Skin epidermis (tissue), 12 donors: ENCODE results near the gene MEF2C.

ENCODE experiments used
- H3K27ac ChIP-seq, 21 experiments: fragments of 200-600 bp; sonication (generic) in 11 of 21; one replicate each; pipeline ENCODE4 v1.5.0; 2020; ENCODE audit warnings: mild to moderate bottlenecking in 3 of 21, inconsistent platforms in 2 of 21, moderate library complexity in 2 of 21
- H3K4me3 ChIP-seq, 7 experiments: fragments of 200-600 bp; sonication (generic) in 2 of 7; one replicate each; pipeline ENCODE4 v1.5.0; 2020; ENCODE audit warnings: inconsistent platforms in 2 of 7, mild to moderate bottlenecking in 2 of 7, moderate library complexity in 1 of 7

Gene MEF2C

DNA sequence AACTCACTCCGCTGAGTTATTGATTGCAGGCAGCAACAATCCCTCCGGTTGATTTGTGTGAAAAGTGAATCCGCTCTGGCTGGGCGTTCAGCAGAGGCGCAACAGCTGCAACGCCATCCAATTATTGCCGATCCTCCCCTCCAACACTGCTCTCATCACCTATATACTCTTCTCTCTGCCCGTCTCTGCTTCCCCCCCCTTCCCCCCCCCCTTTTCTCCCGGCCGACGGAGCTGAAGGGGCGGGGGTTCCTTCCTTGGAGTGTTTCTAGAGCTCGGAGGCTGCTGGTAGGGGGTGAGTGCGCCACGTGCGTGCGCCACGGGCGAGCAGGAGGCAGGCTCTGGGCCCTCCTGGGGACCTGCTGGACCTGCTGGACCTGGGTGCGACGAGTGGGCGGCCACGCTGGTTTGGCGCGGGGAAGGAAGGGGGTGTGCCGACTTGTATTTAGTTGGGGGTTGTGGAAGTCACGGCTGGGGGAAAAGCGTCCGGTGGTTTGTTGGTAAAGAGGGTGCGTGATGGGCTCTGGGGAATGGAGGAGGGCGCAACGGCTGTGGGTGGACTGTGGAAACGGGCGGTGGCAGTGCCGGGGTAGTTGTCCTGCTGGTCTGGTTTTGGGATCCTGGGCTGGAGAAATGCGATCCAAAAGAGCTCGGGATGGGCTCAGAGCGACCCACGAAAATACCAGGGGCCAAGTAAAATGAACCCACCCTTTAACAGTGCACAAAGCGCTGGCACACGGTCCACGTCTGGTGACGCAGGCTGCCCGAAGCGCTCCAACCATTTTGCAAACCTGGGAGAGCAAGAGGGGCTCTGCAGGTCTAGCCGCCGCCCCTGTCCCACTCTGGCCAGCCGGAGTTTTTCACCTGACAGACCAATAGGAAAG, 6.4 kb upstream of the MEF2C start:
- H3K4me3 ChIP-seq = peak overlapping the region; percentile 34 to 55 (median 44)
- peak overlapping the region; percentile 23 to 87 (median 71) for H3K27ac ChIP-seq

DNA sequence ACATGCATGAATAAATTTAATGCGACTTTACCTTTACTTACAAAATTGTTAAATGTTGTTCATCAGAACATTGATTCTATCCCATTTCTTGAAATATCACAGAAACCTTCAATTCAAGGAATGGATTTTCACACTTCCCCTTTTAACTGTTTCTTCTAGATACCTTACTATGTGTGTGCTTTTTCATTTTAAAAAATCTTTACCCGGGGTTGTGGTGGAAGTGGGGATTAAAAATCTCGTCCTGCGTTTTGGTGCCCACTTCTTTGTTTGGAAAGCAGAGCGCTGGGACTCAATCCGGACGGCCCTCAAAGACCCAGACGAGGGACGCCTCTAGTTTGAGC, 5.8 kb upstream of the MEF2C start:
- Histone ChIP-seq H3K27ac (peak overlapping the region in 20 of 21 experiments; percentile 23 to 87 (median 72)), H3K4me3 (peak overlapping the region; percentile 34 to 55 (median 44))

DNA sequence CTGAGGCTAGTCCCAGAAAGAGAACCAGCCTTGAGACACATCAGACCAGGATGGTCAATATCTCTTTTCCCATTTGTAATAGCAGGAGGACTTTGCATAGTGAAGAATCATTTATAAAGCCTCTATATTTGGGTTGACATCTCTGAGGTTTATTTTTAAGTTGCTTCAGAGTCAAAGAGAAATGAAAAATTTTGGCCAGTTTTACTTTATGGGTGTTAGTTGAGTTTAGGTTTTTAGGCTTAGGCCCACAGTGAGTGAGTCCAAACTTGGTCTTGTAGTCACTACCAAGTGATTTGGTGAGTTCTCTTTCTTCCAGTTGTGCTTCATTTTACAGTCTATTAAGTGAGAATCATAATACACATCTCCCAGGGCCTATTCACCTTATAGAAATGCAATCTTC, 5.3 kb upstream of the MEF2C start:
- peak overlapping the region in 6 of 21 experiments; percentile 12 to 84 (median 64) for H3K27ac ChIP-seq

DNA sequence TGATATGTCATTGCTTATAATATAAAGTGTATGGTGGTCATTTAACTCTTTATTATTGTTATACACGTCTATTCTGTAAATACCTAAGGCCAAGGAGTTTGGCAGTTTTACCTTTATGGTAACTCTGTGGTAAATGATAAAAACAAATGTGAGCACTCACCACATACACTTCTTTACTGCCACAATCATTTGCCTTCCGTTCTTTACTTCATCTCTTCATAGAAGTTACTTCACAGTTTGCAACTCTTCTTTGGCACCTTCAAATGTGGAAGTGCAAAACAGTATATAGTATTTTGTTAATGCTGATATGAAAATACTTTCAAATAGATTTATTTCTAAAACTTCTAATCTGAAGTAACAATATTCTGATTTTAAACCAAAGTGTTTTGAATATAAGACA, 4.4 kb upstream of the MEF2C start:
- H3K4me3 ChIP-seq = no peak overlapping the region
- peak overlapping the region in 9 of 21 experiments; percentile 17 to 88 (median 52) for H3K27ac ChIP-seq

More for the DNA sequence above, 5.3 kb upstream of the MEF2C start:
- no peak overlapping the region for H3K4me3 ChIP-seq

DNA sequence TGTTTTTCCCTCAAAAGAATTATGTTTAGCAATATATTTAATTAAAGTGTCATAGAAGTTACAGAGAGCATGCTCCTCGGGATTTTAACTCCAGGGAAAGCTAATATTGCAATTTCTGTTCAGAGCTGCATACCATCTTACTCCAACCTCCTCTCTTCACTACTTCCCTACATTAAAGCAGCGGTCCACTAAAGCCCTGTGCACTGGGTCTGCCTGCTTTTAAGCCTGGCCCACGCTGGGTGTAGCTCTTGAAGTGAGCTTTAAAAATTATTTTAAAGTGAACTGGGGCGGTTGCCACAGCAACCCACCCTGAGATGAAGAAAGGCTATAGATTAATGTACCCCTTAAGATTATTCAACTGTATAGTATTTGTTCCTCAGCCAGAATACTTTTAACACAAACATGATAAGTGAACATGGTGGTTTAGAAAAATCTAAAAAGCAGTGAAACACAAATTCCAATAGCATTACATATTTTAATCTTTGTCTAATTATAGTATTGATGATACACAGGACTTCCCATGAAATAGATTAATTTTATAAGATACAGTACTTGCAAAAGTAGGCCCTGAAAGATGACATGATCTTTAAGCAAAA, 3.9 kb upstream of the MEF2C start:
- H3K27ac ChIP-seq = peak overlapping the region in 14 of 21 experiments; percentile 13 to 88 (median 52)
- H3K4me3 ChIP-seq = peak overlapping the region in 1 of 7 experiments; percentile 12

DNA sequence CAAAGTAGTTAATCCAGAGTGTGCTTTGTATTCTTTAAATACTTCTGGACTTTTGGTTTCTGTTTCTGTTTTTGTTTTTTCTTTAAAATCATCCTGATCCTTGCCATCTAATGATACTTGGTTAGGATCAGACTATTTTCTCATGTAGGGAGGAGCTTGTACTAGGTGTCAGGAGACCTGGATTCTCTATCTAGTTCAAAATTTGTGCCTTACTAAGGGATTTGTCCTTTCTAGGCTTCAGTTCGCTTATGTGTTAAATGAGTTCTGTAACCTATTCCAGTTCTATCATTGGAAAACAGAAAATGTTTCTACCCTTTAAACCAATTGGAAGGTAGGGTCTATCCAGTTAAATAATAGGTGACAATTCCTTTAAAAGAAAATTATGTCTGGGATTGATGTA, 3.3 kb upstream of the MEF2C start:
- H3K4me3 ChIP-seq = peak overlapping the region in 2 of 7 experiments; percentile 12
- peak overlapping the region in 14 of 21 experiments; percentile 13 to 88 (median 52) for H3K27ac ChIP-seq

DNA sequence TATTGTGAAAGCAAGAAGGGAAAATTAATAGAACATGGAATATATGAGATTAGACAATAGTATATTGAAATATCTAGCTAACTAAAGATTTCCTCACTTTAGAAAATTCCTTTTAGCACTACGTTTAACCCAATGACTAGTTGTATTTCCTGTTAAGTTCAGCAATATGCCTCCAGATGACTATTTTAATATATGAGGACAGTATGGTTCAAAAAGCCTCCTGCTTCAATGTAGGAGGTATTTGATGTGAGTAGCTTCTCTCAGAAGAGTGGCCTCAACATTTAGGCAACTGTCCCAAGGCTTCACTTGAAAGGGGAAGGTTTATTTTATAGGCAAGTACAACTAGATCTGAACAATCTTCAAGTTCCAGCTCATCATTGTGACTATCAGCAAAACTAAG, 2.0 kb upstream of the MEF2C start:
- H3K27ac ChIP-seq = peak overlapping the region in 13 of 21 experiments; percentile 9 to 91 (median 76)

DNA sequence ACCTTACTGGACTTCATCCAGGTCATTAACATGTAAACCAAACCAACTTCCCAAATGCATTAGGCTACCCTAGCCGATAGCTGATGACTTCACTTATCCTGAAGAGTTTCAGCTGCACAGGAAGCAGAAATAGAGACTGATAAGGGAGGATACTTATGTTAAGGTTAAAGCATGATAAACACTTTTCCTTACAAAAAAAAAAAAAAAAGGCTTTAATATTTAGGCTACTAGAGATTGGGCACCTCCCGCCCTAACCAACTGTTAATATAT, 1.6 kb upstream of the MEF2C start:
- H3K27ac ChIP-seq = peak overlapping the region in 20 of 21 experiments; percentile 25 to 91 (median 82)
- H3K4me3 ChIP-seq = peak overlapping the region; percentile 28 to 55 (median 46)

More for the DNA sequence above, 2.0 kb upstream of the MEF2C start:
- no peak overlapping the region for H3K4me3 ChIP-seq

DNA sequence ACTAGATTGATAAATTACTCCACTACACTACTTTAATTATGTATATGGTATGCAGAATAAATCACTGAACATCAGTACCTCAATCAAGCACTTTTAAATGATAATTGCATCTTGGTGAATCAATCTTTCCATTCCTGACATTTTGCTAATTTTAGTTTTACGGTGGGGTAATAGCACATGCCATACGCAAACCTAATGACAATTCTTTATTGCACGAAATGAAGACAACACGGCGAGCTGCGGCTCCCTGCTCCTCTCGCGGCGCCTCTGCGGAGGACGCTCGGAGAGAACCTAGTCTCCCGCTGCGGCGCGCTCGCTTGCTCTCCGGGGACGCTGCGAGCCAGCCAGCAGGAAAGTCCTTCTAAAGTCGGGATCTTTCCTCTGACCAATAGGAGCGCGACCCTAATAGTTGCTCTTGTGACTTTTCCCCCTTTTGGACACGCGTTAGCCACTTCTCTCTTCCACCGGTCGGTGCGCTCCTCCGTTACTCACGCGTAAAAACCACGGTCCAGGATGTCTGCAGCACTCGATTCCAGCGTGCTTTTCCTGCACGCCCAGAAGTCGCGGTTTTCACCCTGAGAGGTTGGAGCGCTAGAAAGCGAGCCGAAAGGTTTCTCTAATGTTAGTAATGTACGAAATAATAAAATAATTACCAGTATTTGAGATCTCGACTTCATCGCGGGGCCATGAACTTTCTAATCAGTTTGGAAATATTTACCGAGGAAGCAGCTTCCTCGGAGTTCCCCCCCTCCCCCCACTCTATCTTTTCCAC, 1.0 kb upstream of the MEF2C start:
- H3K4me3 ChIP-seq = peak overlapping the region; percentile 28 to 55 (median 46)
- peak overlapping the region; percentile 25 to 91 (median 81) for H3K27ac ChIP-seq

DNA sequence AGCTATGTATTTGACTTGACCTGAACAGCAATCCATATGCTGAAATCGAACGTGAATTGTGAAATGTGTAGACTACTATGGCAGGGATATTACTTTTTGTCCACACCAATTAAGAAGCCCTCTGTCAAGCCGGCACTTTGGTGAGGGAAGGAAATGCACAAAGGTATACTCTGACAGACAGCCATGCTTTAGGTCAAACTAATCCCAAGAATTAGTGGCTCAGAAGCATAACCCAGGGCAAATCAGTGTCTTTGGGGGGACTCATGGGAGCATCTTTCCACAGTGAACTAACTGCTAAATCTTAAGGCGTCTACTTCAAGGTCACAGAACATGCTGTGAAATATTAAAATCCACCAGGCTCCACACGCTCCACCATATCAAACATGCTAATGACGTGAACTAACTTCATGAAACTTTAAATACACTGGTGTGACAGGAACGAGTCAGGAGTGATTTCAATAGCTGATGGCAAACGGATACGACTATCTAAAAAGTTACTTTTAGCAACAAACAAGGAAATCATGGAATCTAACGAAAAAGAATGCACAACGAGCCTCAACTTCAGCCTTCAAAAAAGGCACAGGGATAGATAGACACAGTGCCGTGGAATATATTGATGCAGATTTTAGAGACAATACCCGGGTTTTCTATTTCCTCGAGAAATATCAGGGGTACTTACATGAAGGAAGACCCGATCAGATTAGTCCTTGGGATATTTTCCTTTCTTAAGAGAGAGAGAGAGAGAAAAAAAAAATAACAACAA, 527 bp downstream of the MEF2C start:
- peak overlapping the region in 20 of 21 experiments; percentile 25 to 91 (median 81) for H3K27ac ChIP-seq
- H3K4me3 ChIP-seq = peak overlapping the region; percentile 28 to 55 (median 46)

DNA sequence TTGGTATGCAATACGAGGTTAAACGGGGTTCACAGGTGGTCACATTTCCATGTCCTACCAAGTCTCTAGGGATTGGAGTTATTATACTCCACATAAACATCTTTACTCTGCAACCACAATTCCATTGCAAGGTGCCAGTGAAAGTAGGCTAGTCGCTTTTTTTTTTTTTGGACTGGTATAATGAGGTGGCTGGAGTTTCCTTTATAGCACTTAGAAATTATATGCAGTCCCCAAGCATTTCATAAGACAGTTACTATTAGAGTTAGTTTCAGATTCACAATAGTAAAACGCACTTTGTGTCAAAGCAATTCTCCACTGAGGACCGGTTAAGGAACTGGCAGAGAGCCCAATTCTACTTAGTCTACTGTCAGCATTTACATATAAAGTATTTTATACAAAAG, 1.4 kb downstream of the MEF2C start:
- peak overlapping the region; percentile 28 to 55 (median 46) for H3K4me3 ChIP-seq
- peak overlapping the region in 13 of 21 experiments; percentile 11 to 91 (median 83) for H3K27ac ChIP-seq

DNA sequence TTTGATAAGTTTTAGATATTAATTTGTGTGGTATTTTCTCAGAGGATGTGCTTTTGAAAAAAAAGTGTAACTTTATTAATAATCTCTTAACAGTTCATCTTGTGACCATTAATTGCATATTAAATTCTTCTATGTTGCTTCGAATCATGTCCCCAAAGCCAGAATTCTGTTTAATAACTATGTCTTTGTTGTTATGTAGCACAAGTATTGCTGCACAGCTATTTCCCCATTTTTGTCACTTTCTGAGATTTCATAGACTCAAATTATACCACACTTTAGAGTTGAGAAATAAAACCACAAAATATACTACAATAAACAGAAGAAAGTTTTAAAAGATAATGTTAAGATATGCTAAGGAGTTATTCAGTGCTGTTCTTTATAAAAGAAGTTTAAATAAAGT, 2.8 kb downstream of the MEF2C start:
- Histone ChIP-seq H3K4me3 (peak overlapping the region in 6 of 7 experiments; percentile 2 to 55 (median 47)), H3K27ac (peak overlapping the region in 5 of 21 experiments; percentile 16 to 61 (median 43))

DNA sequence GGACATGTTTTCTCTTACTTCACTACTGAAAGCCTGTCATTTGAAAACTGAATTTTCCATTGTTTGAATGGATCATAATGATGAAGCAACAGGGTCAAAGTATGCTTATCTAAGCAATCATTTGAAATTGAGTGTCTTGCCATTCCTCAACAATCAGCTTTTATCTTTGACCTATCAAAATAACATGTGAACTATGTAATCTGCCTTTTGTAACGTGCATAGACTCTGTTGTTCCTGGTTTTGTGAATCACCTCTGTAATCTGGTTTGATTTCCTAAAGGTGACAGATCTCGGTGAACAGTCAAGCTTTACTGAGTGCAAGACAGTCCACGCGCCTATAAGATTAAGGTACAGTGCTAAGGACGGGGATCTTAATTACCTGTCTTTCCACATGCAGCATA, 3.3 kb downstream of the MEF2C start:
- Histone ChIP-seq H3K27ac (peak overlapping the region in 5 of 21 experiments; percentile 16 to 61 (median 43)), H3K4me3 (peak overlapping the region in 5 of 7 experiments; percentile 2 to 55 (median 48))

DNA sequence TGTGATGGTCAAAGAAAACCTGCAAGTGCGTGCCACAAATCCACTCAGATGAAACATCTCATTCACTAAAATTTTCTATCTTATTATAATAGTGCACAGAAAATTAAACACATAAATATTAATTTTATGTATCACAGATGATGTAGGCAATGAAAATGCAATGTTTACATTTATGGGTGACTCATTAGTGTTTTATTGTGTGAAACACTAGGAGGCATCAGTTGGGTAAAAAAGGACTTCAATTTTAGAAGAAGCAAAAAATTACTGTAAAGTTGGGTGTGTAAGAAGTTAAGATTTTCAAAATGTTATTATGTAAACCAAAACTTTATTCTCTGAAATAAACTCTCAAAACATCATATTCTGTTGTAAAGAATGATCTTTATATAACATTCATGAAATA, 4.0 kb downstream of the MEF2C start:
- Histone ChIP-seq H3K4me3 (no peak overlapping the region), H3K27ac (no peak overlapping the region)

DNA sequence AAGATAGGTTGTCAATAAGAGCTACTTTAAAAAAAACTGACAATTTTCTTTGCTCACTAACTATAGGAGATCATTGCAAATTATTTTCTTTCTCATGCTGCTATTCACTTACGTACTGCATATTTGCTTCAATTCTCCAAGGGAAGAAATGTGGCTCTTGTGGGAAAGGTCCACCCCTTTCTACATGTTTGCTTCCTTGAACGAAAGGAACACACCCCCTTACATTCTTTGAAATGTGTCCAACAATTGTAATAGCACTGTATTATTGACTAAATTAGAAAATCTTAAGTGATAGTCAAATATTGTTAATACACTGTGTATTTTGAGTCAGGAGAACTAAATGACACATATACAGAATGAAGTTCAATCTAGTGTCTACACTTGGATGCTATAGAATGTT, 5.2 kb downstream of the MEF2C start:
- H3K4me3 ChIP-seq = no peak overlapping the region

DNA sequence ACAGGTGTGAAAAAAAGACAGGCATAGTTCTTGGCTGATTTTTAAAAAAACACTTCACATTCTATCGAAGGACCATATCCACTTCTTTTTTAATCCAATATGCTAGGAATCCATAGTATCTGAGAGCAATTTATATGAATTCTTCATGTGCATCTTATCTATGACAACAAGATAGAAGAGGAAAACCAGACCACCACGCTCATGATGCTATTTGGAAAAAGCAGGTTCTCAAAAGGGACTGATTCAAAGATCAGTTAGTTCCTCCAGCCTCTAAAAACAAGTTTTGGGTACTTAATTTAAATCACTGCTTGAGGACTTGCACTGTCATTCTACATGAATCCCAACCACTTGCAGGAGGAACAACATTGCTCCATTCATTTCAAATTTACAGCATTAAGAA, 6.3 kb downstream of the MEF2C start:
- Histone ChIP-seq H3K4me3 (no peak overlapping the region), H3K27ac (no peak overlapping the region)

More for the DNA sequence above, 5.2 kb downstream of the MEF2C start:
- H3K27ac ChIP-seq = peak overlapping the region in 1 of 21 experiments; percentile 1

DNA sequence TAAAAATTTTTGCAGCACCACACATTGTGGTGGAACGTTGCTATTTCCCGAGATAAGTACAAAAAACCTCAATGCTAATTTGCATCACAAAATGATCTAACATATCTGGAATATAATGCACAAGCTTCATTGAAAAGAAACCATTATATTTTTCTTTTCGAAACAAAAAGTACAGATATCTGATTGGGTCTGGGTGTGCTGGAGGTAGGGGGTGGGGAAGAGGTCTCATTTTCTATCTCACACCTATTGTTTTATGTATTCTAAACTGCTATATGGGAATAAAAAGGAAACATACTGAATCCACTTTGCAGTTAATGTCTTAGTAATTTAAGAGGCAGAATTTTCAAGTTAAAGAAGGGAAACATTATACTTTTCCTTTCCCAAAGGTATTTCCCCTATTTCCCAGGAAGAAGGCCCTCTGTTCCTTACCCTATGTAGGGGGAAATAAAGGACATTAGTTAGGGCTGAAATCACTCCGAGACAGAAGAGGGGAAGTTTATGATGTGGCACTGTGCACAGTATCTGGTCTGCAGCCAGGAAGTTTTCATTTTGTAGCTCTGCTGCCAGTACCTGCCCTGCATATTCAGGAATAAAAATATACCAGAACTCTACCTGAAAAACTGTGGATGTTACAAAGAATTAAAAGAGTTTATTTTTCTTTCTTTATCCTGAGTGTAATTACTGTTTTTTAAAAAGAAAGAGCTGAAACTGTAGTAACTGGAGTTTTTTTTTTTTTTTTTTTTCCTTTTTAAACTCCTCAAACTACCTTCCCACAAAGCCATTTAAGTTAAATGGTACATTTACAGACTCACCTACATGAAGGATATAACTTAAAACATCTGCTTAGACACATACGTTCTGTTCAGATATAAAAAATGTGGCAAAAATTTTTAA, 7.4 kb downstream of the MEF2C start:
- no peak overlapping the region for H3K27ac ChIP-seq
- H3K4me3 ChIP-seq = no peak overlapping the region

DNA sequence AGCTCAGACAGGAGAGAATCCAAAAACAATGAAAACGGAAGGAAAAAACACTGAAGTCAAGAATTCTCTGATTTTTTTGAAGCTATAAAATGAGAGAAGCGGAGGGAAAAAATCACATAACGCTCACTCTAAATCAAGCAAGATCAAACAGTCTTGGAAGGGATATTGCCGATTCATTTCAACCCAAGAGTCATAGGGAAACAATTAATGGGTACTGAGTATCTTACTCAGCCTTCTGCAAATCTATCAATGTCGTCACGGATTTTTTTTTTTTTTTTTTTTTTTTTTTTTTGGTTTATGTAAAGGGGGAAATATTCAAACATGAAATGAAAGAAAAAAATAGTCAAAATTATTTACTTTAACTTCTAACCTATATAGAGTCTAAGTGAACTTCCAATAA, 9.5 kb downstream of the MEF2C start:
- H3K27ac ChIP-seq = no peak overlapping the region

More for the DNA sequence above, 9.5 kb downstream of the MEF2C start:
- H3K4me3 ChIP-seq = no peak overlapping the region
